Measurements from ENCODE around the gene IGFN1.

The IGFN1 gene

DNA sequence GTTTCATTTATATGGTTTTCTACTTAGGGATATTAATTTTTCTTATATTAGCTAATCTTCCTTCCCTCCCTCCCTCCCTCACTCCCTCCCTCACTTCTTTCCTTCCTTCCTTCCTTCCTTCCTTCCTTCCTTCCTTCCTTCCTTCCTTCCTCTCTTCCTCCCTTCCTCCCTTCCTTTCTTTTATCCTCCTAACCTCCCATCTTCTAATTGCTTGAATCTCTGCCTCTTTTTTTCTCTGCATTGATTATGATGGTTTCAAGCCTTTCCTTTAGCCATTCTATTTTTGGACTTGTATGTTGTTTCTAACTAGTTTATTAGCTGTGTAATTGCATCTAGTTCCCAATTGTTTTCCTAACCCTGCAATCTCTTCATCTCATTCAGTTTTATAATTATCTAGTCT is 75.7 kb downstream of the IGFN1 start:
- Histone ChIP-seq H3K9me3 (ENCODE audit: insufficient read depth, low read length, severe bottlenecking) (no peaks in the 10 kb centered on the region), H3K4me3 (ENCODE audit: low read depth in 1 of 2, low read length in 2 of 2) (no peak overlapping the region), H3K9ac (ENCODE audit: low read depth, low read length) (no peak overlapping the region), H3K27ac (ENCODE audit: low read length) (no peak overlapping the region), H3K4me1 (ENCODE audit: insufficient read depth, low read length) (no peaks in the 10 kb centered on the region), H3K79me2 (ENCODE audit: insufficient read depth, low read length) (no peaks in the 10 kb centered on the region), H4K20me1 (ENCODE audit: insufficient read depth, low read length) (no peaks in the 10 kb centered on the region), H3K27me3 (ENCODE audit: insufficient read depth, low read length, poor library complexity) (peaks cover 11% of the 10 kb centered on the region), H3K4me2 (ENCODE audit: insufficient read depth, low read length) (no peak overlapping the region), H3K36me3 (ENCODE audit: insufficient read depth, low read length) (no peaks in the 10 kb centered on the region), H2AFZ (ENCODE audit: low read depth, low read length) (no peak overlapping the region)
- no peak for TF ChIP-seq EZH2 (IDR thresholded peaks at IDR 0.05; ENCODE audit: borderline replicate concordance, low read depth, low read length, severe bottlenecking)
- TF ChIP-seq, protein P1, sequence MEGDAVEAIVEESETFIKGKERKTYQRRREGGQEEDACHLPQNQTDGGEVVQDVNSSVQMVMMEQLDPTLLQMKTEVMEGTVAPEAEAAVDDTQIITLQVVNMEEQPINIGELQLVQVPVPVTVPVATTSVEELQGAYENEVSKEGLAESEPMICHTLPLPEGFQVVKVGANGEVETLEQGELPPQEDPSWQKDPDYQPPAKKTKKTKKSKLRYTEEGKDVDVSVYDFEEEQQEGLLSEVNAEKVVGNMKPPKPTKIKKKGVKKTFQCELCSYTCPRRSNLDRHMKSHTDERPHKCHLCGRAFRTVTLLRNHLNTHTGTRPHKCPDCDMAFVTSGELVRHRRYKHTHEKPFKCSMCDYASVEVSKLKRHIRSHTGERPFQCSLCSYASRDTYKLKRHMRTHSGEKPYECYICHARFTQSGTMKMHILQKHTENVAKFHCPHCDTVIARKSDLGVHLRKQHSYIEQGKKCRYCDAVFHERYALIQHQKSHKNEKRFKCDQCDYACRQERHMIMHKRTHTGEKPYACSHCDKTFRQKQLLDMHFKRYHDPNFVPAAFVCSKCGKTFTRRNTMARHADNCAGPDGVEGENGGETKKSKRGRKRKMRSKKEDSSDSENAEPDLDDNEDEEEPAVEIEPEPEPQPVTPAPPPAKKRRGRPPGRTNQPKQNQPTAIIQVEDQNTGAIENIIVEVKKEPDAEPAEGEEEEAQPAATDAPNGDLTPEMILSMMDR (IDR thresholded peaks at IDR 0.05; ENCODE audit: borderline replicate concordance, extremely low read depth, low read length, poor library complexity, severe bottlenecking): no peak
- no peak for DNase-seq
- no peak for ATAC-seq (ENCODE audit: insufficient read depth, low read depth)

DNA sequence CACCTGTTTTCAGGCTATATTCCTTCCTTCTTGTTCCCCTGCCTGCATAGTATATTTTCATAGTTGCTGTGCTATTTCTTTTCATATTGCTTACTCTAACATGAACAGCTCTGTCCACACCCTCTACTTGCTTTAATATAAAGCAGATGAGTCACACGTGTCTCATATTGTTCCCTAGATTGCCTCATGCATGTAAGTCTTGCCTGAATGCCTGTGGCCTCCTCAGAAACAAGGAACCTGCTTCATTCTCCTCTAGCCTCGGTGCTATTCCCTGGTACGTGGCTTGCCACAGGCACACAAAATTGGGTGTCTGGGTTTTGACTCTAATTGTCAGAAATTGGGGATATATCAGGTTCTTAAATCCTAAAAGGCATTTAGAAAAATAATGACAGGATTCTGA is 76.2 kb downstream of the IGFN1 start:
- no peaks in the 10 kb centered on the region for H3K79me2 ChIP-seq (ENCODE audit: insufficient read depth, low read length)
- H3K36me3 ChIP-seq (ENCODE audit: insufficient read depth, low read length): no peaks in the 10 kb centered on the region
- H2AFZ ChIP-seq (ENCODE audit: low read depth, low read length): no peak overlapping the region
- no peak overlapping the region for H3K27ac ChIP-seq (ENCODE audit: low read length)
- H3K4me3 ChIP-seq (ENCODE audit: low read depth in 1 of 2, low read length in 2 of 2): no peak overlapping the region
- DNase-seq (no peak), ATAC-seq (ENCODE audit: insufficient read depth, low read depth) (no peak)
- no peak overlapping the region for H3K9ac ChIP-seq (ENCODE audit: low read depth, low read length)
- no peaks in the 10 kb centered on the region for H3K9me3 ChIP-seq (ENCODE audit: insufficient read depth, low read length, severe bottlenecking)
- TF ChIP-seq, protein P1 (IDR thresholded peaks at IDR 0.05; ENCODE audit: borderline replicate concordance, extremely low read depth, low read length, poor library complexity, severe bottlenecking): no peak
- TF ChIP-seq EZH2 (IDR thresholded peaks at IDR 0.05; ENCODE audit: borderline replicate concordance, low read depth, low read length, severe bottlenecking): no peak
- H3K27me3 ChIP-seq (ENCODE audit: insufficient read depth, low read length, poor library complexity): peaks cover 11% of the 10 kb centered on the region
- H4K20me1 ChIP-seq (ENCODE audit: insufficient read depth, low read length): no peaks in the 10 kb centered on the region
- H3K4me1 ChIP-seq (ENCODE audit: insufficient read depth, low read length): no peaks in the 10 kb centered on the region
- no peak overlapping the region for H3K4me2 ChIP-seq (ENCODE audit: insufficient read depth, low read length)

DNA sequence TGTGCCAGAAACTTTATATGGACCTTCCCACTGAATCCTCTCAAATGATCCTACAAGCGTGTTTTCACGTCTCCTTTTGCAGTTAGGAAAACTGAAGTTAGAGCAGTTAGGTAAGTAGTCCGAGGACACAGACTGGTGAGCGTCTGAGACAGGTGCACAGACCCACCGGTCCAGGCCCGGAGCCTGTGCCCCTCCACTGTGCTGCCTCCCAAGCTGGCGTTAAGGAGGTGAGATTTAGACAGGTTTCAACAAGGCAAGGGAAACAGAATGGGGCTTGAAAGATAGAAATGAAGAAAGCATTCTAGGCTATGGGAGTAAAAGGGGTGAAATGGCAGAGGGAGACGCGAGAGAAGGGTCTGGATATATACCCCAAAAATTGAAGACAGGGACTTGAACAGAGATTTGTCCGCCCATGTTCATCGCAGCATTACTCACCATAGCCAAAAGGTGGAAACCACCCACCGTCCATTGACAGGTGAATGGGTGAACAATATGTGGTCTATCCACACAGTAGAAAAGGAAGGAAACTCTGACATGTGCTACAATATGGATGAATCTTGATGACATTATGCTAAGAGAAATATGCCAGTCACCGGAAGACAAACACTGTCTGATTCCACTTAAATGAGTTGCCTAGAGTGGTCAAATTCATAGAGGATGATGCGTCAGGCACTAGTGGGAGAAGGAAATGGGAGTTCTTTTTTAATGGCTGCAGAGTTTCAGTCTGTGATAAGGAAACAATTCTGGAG is 77.0 kb downstream of the IGFN1 start:
- H3K27ac ChIP-seq (ENCODE audit: low read length): no peak overlapping the region
- DNase-seq: no peak
- H3K4me1 ChIP-seq (ENCODE audit: insufficient read depth, low read length): no peaks in the 10 kb centered on the region
- no peak overlapping the region for H3K9ac ChIP-seq (ENCODE audit: low read depth, low read length)
- no peaks in the 10 kb centered on the region for H3K36me3 ChIP-seq (ENCODE audit: insufficient read depth, low read length)
- no peak for TF ChIP-seq EZH2 (IDR thresholded peaks at IDR 0.05; ENCODE audit: borderline replicate concordance, low read depth, low read length, severe bottlenecking)
- TF ChIP-seq, protein P1 (IDR thresholded peaks at IDR 0.05; ENCODE audit: borderline replicate concordance, extremely low read depth, low read length, poor library complexity, severe bottlenecking): no peak
- no peak overlapping the region for H3K4me2 ChIP-seq (ENCODE audit: insufficient read depth, low read length)
- H2AFZ ChIP-seq (ENCODE audit: low read depth, low read length): no peak overlapping the region
- no peak overlapping the region for H3K4me3 ChIP-seq (ENCODE audit: low read depth in 1 of 2, low read length in 2 of 2)
- H4K20me1 ChIP-seq (ENCODE audit: insufficient read depth, low read length): no peaks in the 10 kb centered on the region
- no peaks in the 10 kb centered on the region for H3K9me3 ChIP-seq (ENCODE audit: insufficient read depth, low read length, severe bottlenecking)
- no peak for ATAC-seq (ENCODE audit: insufficient read depth, low read depth)
- peaks cover 11% of the 10 kb centered on the region for H3K27me3 ChIP-seq (ENCODE audit: insufficient read depth, low read length, poor library complexity)
- no peaks in the 10 kb centered on the region for H3K79me2 ChIP-seq (ENCODE audit: insufficient read depth, low read length)
